ENCODE results near the gene LCORL.

GRCh38 chr4:17884511-17884910 lies 137.0 kb downstream of the LCORL start:
- TF ChIP-seq, protein P1, sequence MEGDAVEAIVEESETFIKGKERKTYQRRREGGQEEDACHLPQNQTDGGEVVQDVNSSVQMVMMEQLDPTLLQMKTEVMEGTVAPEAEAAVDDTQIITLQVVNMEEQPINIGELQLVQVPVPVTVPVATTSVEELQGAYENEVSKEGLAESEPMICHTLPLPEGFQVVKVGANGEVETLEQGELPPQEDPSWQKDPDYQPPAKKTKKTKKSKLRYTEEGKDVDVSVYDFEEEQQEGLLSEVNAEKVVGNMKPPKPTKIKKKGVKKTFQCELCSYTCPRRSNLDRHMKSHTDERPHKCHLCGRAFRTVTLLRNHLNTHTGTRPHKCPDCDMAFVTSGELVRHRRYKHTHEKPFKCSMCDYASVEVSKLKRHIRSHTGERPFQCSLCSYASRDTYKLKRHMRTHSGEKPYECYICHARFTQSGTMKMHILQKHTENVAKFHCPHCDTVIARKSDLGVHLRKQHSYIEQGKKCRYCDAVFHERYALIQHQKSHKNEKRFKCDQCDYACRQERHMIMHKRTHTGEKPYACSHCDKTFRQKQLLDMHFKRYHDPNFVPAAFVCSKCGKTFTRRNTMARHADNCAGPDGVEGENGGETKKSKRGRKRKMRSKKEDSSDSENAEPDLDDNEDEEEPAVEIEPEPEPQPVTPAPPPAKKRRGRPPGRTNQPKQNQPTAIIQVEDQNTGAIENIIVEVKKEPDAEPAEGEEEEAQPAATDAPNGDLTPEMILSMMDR (IDR thresholded peaks at IDR 0.05), result no peak
- TF ChIP-seq POLR2A (IDR thresholded peaks at IDR 0.05), result no peak

Measured in thyroid gland (tissue), 4 donors.